Ishikawa (cell line): ENCODE results near the gene C4orf50.

Experiments used
- CEBPB ChIP-seq: IDR thresholded peaks from 2 replicates; pipeline ENCODE4 v1.6.1; 2012
- CREB1 ChIP-seq: IDR thresholded peaks from 2 replicates; pipeline ENCODE4 v1.6.1; 2012; ENCODE audit warnings: low read depth
- EGR1 ChIP-seq: IDR thresholded peaks from 2 replicates; pipeline ENCODE4 v1.6.1; 2012
- EP300 ChIP-seq: IDR thresholded peaks from 2 replicates; pipeline ENCODE4 v1.6.1; 2012; ENCODE audit warnings: borderline replicate concordance
- FOXM1 ChIP-seq: IDR thresholded peaks from 2 replicates; pipeline ENCODE4 v1.6.1; 2012; ENCODE audit warnings: low read depth, borderline replicate concordance
- NFIC ChIP-seq: IDR thresholded peaks from 2 replicates; pipeline ENCODE4 v1.6.1; 2012
- RAD21 ChIP-seq: IDR thresholded peaks from 2 replicates; pipeline ENCODE4 v1.6.1; 2012; ENCODE audit warnings: low read depth
- TAF1 ChIP-seq: IDR thresholded peaks from 2 replicates; pipeline ENCODE4 v1.6.1; 2012; ENCODE audit warnings: low read depth, mild to moderate bottlenecking
- TCF12 ChIP-seq: IDR thresholded peaks from 2 replicates; pipeline ENCODE4 v1.6.1; 2012; ENCODE audit warnings: low read depth
- TEAD4 ChIP-seq: IDR thresholded peaks from 2 replicates; pipeline ENCODE4 v1.6.1; 2012
- YY1 ChIP-seq: IDR thresholded peaks from 2 replicates; pipeline ENCODE4 v1.6.1; 2012; ENCODE audit warnings: low read depth
- ZBTB7A ChIP-seq: IDR thresholded peaks from 2 replicates; pipeline ENCODE4 v1.6.1; 2012; ENCODE audit warnings: low read depth
- TF ChIP-seq, protein P1 (sequence below): IDR thresholded peaks from 2 replicates; pipeline ENCODE4 v1.6.1; 2012
- TF ChIP-seq, protein P2 (sequence below): IDR thresholded peaks from 2 replicates; pipeline ENCODE4 v1.6.1; 2012; ENCODE audit warnings: low read depth, mild to moderate bottlenecking
- TF ChIP-seq, protein P3 (sequence below): IDR thresholded peaks from 2 replicates; pipeline ENCODE4 v1.6.1; 2012

Gene C4orf50

DNA sequence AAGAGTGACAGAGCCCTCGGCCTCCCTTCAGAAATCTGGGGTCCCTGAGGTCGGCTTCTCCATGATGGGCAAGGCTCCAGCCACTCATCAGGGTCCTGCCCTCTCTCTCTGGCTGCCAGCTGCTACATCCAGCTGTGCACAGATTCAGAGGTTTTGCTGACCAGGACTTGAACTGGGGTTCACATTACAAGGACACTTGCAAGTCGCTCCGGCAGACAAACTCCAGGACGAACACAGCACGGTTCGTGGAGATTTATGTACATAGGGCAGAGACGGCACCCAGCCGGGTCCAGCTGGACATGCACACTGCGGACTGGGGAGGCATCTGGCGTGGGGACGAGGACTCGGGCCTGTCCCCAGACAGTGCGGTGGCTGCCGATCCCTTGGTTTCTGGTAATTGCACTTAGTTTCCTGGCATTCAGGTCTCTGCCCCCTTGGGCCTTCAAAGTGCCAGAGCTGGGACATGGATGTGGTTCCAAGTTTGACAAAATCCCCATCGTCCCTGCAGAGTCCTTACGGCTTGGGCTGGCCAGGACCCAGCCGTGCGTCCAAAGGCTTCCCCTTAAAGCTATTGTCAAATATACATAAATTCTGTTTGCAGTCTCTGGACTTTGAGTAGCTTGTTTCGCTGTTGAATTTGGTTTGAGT, 6.2 kb upstream of the C4orf50 start:
- TF ChIP-seq ZBTB7A, result no peak
- TF ChIP-seq NFIC, result no peak
- TF ChIP-seq, protein P1, sequence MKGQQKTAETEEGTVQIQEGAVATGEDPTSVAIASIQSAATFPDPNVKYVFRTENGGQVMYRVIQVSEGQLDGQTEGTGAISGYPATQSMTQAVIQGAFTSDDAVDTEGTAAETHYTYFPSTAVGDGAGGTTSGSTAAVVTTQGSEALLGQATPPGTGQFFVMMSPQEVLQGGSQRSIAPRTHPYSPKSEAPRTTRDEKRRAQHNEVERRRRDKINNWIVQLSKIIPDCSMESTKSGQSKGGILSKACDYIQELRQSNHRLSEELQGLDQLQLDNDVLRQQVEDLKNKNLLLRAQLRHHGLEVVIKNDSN, result no peak
- TF ChIP-seq EP300, result no peak
- no peak for TF ChIP-seq FOXM1
- no peak for TF ChIP-seq EGR1
- TF ChIP-seq TCF12, result no peak

DNA sequence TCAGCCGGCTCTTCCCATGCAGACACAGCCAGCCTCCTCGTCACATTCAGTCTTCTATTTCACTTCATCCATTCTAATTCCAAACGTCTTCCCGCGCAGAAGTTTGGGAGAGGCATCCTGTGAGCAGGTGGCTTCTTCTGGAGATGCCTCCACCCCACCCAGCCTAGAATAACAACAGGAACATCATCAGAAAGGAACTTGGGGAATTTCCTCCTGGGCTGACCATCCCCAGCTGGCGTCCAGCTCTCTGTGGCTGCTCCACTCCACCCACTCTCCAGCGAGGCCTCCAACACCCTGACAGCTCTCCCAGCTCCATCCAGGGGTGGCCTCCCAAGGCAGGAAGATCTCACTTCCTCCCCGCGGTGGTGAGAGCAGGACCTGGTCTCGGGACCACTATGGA, 5.5 kb upstream of the C4orf50 start:
- TF ChIP-seq EGR1 (no peak), TEAD4 (no peak), CREB1 (no peak), TAF1 (no peak), RAD21 (no peak), TCF12 (no peak), ZBTB7A (no peak), CEBPB (no peak)

DNA sequence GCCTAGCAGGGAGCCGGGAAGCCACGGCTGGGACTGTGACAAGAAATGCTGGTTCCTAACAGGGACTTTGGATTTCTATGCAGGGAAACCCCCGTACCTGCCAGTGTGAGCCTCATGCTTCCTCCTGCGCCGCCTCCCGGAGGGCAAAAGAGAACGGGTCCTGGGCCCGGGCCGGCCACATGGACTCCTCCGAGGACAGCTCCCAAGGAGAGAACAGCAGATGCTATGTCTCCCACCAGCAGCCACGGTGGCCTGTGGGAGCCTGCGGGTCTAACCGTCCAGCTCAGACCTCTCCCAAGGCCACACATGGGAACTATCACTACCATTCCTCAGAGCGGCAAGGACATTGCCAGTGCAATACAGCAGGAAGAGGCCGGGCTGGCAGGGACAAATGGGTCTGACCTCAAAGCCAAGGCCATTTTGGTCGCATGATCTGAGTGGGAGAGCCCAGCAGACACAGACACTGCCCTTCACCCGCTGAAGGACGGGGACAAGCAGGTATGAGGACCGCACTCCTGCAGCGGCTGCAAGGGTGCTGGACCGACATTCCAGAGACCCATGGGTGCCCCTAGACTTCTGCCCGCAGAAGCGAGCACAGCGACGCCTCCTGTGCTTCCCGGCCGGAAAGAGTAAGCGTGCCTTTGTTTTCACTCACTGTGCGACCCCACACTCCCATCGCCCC, 4.5 kb upstream of the C4orf50 start:
- no peak for TF ChIP-seq CREB1
- TF ChIP-seq CEBPB, result no peak
- TF ChIP-seq YY1, result no peak
- no peak for TF ChIP-seq TAF1
- no peak for TF ChIP-seq NFIC
- TF ChIP-seq, protein P2, sequence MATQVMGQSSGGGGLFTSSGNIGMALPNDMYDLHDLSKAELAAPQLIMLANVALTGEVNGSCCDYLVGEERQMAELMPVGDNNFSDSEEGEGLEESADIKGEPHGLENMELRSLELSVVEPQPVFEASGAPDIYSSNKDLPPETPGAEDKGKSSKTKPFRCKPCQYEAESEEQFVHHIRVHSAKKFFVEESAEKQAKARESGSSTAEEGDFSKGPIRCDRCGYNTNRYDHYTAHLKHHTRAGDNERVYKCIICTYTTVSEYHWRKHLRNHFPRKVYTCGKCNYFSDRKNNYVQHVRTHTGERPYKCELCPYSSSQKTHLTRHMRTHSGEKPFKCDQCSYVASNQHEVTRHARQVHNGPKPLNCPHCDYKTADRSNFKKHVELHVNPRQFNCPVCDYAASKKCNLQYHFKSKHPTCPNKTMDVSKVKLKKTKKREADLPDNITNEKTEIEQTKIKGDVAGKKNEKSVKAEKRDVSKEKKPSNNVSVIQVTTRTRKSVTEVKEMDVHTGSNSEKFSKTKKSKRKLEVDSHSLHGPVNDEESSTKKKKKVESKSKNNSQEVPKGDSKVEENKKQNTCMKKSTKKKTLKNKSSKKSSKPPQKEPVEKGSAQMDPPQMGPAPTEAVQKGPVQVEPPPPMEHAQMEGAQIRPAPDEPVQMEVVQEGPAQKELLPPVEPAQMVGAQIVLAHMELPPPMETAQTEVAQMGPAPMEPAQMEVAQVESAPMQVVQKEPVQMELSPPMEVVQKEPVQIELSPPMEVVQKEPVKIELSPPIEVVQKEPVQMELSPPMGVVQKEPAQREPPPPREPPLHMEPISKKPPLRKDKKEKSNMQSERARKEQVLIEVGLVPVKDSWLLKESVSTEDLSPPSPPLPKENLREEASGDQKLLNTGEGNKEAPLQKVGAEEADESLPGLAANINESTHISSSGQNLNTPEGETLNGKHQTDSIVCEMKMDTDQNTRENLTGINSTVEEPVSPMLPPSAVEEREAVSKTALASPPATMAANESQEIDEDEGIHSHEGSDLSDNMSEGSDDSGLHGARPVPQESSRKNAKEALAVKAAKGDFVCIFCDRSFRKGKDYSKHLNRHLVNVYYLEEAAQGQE, result no peak
- TF ChIP-seq FOXM1, result no peak
- no peak for TF ChIP-seq ZBTB7A
- no peak for TF ChIP-seq TCF12
- TF ChIP-seq, protein P3, sequence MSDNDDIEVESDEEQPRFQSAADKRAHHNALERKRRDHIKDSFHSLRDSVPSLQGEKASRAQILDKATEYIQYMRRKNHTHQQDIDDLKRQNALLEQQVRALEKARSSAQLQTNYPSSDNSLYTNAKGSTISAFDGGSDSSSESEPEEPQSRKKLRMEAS, result no peak

DNA sequence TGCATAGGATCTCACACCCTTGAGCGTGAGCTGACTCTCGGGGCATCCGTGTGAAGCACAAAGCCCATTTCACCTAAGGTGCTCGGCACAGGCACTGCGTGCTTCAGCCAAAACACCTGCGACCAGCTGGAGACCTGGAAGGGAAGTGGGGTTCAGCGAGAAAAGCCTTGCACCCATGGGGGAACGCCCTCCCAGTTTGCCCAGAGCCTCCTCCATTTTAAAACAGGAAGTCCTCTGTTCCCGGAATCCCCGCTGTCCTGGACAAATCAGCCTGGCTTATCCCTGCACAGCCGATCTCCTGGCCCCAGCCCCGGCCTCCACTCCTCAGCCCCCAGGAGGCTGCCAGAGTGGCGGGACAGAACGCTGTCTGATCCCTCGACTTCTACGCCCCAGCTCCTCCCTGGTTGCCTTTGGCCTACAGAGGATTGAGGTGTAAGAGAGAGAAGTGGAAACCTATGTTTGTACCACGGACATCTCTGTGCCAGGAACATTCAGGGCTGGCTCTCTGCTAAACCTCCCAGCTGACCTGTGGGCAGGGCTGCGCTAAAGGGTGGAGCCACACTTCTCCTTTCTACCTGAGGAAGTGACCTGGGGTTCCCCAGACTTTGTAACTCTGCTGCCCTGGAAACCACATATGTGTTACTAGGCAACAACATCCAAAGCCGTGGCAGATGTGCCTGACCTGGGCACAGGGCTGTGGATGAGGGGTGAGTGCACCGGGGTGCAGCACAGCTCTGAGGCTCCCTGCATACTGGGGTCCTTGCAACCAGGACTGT, 3.8 kb upstream of the C4orf50 start:
- no peak for TF ChIP-seq YY1
- no peak for TF ChIP-seq NFIC
- TF ChIP-seq TCF12, result no peak
- TF ChIP-seq, protein P3, result no peak
- no peak for TF ChIP-seq FOXM1
- no peak for TF ChIP-seq TAF1
- TF ChIP-seq ZBTB7A, result no peak
- TF ChIP-seq EP300, result no peak
- no peak for TF ChIP-seq TEAD4
- TF ChIP-seq CEBPB, result no peak
- TF ChIP-seq, protein P1, result no peak
- no peak for TF ChIP-seq EGR1
- TF ChIP-seq RAD21, result no peak
- TF ChIP-seq, protein P2, result no peak
- no peak for TF ChIP-seq CREB1

DNA sequence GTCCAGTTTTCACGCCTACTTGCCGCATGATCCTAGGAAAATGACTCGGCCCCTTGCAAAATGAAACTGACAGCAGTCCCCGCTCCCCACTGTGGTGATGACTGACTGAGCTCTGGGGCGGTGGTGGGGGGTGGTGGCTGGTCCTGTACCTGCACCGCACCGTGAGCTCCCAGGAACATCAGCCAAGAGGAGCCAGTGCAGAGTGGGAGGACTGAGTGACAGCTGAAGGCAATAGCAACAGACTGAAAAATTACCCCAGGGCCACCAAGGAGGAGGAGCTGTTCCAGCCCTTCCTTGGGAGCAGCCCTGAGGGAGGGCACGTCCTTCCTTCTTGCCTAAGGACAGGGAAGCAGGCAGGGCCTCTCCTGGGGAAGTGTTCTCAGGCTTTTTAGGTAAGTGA, 2.4 kb upstream of the C4orf50 start:
- TF ChIP-seq ZBTB7A (no peak), NFIC (no peak), EP300 (no peak), EGR1 (no peak), TEAD4 (no peak), TCF12 (no peak), CREB1 (no peak), TAF1 (no peak), CEBPB (no peak), FOXM1 (no peak), RAD21 (no peak)
- TF ChIP-seq, protein P2, result no peak
- TF ChIP-seq, protein P1, result no peak
- TF ChIP-seq, protein P3, result no peak
